ENCODE measurements around the gene SUSD1.

DNA sequence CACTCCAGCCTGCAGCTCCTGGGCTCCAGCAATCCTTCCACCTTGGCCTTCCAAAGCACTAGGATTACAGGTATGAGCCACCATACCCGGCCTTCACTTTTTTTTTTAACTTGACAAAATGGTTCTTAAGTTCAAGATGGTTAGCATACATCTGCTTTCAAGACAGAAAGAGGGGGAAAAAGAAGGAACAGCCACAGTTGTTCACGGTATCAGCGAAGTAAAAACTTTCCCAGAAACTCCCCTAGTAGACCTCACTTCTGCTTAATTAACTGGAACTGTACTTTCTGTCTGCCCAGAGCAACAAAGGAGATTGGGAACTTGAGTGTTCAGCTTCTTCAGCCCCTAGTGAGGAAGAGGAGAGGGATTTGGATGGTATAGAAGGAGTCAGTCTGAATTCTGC lies 161.8 kb downstream of the SUSD1 start:
- TF ChIP-seq, protein P1, sequence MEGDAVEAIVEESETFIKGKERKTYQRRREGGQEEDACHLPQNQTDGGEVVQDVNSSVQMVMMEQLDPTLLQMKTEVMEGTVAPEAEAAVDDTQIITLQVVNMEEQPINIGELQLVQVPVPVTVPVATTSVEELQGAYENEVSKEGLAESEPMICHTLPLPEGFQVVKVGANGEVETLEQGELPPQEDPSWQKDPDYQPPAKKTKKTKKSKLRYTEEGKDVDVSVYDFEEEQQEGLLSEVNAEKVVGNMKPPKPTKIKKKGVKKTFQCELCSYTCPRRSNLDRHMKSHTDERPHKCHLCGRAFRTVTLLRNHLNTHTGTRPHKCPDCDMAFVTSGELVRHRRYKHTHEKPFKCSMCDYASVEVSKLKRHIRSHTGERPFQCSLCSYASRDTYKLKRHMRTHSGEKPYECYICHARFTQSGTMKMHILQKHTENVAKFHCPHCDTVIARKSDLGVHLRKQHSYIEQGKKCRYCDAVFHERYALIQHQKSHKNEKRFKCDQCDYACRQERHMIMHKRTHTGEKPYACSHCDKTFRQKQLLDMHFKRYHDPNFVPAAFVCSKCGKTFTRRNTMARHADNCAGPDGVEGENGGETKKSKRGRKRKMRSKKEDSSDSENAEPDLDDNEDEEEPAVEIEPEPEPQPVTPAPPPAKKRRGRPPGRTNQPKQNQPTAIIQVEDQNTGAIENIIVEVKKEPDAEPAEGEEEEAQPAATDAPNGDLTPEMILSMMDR (IDR thresholded peaks at IDR 0.05; ENCODE audit: poor library complexity, severe bottlenecking), result no peak
- TF ChIP-seq EZH2 (IDR thresholded peaks at IDR 0.05; ENCODE audit: borderline replicate concordance, insufficient read depth, low read length, poor library complexity, severe bottlenecking), result no peak
- no peak for TF ChIP-seq POLR2AphosphoS5 (IDR thresholded peaks at IDR 0.05)
- TF ChIP-seq RAD21 (conservative IDR thresholded peaks at IDR 0.05), result no peak
- TF ChIP-seq, protein P2, sequence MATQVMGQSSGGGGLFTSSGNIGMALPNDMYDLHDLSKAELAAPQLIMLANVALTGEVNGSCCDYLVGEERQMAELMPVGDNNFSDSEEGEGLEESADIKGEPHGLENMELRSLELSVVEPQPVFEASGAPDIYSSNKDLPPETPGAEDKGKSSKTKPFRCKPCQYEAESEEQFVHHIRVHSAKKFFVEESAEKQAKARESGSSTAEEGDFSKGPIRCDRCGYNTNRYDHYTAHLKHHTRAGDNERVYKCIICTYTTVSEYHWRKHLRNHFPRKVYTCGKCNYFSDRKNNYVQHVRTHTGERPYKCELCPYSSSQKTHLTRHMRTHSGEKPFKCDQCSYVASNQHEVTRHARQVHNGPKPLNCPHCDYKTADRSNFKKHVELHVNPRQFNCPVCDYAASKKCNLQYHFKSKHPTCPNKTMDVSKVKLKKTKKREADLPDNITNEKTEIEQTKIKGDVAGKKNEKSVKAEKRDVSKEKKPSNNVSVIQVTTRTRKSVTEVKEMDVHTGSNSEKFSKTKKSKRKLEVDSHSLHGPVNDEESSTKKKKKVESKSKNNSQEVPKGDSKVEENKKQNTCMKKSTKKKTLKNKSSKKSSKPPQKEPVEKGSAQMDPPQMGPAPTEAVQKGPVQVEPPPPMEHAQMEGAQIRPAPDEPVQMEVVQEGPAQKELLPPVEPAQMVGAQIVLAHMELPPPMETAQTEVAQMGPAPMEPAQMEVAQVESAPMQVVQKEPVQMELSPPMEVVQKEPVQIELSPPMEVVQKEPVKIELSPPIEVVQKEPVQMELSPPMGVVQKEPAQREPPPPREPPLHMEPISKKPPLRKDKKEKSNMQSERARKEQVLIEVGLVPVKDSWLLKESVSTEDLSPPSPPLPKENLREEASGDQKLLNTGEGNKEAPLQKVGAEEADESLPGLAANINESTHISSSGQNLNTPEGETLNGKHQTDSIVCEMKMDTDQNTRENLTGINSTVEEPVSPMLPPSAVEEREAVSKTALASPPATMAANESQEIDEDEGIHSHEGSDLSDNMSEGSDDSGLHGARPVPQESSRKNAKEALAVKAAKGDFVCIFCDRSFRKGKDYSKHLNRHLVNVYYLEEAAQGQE (IDR thresholded peaks at IDR 0.05; ENCODE audit: borderline replicate concordance), result no peak
- no peak for TF ChIP-seq EP300 (conservative IDR thresholded peaks at IDR 0.05; ENCODE audit: poor library complexity, severe bottlenecking)

All from neural cell (in vitro differentiated cells).